Ovary (tissue), 9 donors: ENCODE data around the gene AMOTL1. TPM values are rescaled to one million over a fixed set of nuclear protein-coding genes. Genes with fewer than 3 reads are reported as not detected.

Experiments
- DNase-seq, 5 donors: peaks; one replicate each; pipeline ENCODE4 v3.0.0-alpha.2; 2019 to 2020
- H3K27ac ChIP-seq, 2 donors: fragments of 200-600 bp; one replicate each; pipeline versions ENCODE4 v1.5.1 to v1.8.0; 2019 to 2022
- H3K27me3 ChIP-seq: fragments of 200-600 bp; one replicate; pipeline ENCODE4 v1.8.0; 2022
- H3K36me3 ChIP-seq: fragments of 200-600 bp; sonication (generic); one replicate; pipeline ENCODE4 v1.5.1; 2019
- H3K4me1 ChIP-seq: one replicate; pipeline ENCODE4 v1.8.1; 2013; ENCODE audit warnings: mild to moderate bottlenecking, moderate library complexity; ENCODE audit not compliant: insufficient read depth
- H3K4me3 ChIP-seq: fragments of 200-600 bp; sonication (generic); one replicate; pipeline ENCODE4 v1.5.1; 2017
- H3K9me3 ChIP-seq, 2 donors: fragments of 200-600 bp in 1 of 2; sonication (generic) in 1 of 2; one replicate each; pipeline versions ENCODE4 v1.5.1 to v1.8.1; 2013 to 2019; ENCODE audit warnings: mild to moderate bottlenecking in 1 of 2, moderate library complexity in 1 of 2
- EP300 ChIP-seq: sonication (generic); formaldehyde crosslinking; IDR thresholded peaks from one replicate; pipeline ENCODE4 v1.6.1; 2017; ENCODE audit warnings: antibody characterized with exemption
- POLR2A ChIP-seq: fragments of 450-650 bp; IDR thresholded peaks from one replicate; pipeline ENCODE4 v1.6.1; 2017; ENCODE audit warnings: antibody characterized with exemption, mild to moderate bottlenecking, moderate library complexity
- WGBS, 3 donors: extraction: QIAGEN DNeasy Blood & Tissue Kit in 1 of 3; methylation state at CpG; one replicate each; pipeline versions ENCODE4 v1.1.5 to v1.1.7; 2013 to 2017; 5-methylcytosine and 5-hydroxymethylcytosine counted together
- intact Hi-C, 4 donors: fragments of 100-400 bp; cut with DNase I; formaldehyde crosslinking; loops; one replicate each; pipeline versions ENCODE4 v1.11.0 to v1.15.1; 2022 to 2023
- polyA plus RNA-seq, 2 donors: library from polyadenylated mRNA; stranded (reverse); fragments of 200-250 nt in 1 of 2; fragments of 350-450 nt in 1 of 2; fragmentation: Illumina TruSeq in 1 of 2; extraction: RNeasy Lipid Tissue Mini Kit (QIAGEN cat#74804) in 1 of 2; gene quantifications; one replicate each; pipeline ENCODE4 v1.2.3, GENCODE V29; 2013 to 2014
- total RNA-seq, 7 donors: library from RNA; depleted of rRNA in 2 of 7; stranded (reverse); fragments of >200 nt in 2 of 7; fragmentation: NEBNext Ultra II Directional in 3 of 7; extraction: Animal tissue kit (Norgen Biotek cat#: 25700) in 3 of 7; gene quantifications; one replicate each; pipeline versions ENCODE4 v1.1.0 to v1.2.4, GENCODE V29; 2016 to 2023
- TF ChIP-seq, protein P1 (sequence below), 3 donors: fragments of 450-650 bp in 2 of 3; fragments of 200-600 bp in 1 of 3; IDR thresholded peaks; one replicate each; pipeline versions ENCODE4 v1.5.1 to v1.8.0; 2016 to 2022; ENCODE audit warnings: antibody characterized with exemption in 3 of 3, mild to moderate bottlenecking in 1 of 3
- donor health status: DM: no; HTN: no; CAD: no; lungs with moderate emphysema.
- donor health status: DM: no; HTN: no; CAD: no.
- donor health status: Bipolar disorder and iron deficiency.
- donor health status: DM: yes; HTN: yes; CAD: no.
- donor health status: DM: no; HTN: no; CAD: no.
- donor health status: DM: yes; HTN: yes; CAD: no.

The AMOTL1 gene
- total and polyA plus RNA-seq, 9 donors = 5.4 to 24.8 (median 13.6) TPM

DNA sequence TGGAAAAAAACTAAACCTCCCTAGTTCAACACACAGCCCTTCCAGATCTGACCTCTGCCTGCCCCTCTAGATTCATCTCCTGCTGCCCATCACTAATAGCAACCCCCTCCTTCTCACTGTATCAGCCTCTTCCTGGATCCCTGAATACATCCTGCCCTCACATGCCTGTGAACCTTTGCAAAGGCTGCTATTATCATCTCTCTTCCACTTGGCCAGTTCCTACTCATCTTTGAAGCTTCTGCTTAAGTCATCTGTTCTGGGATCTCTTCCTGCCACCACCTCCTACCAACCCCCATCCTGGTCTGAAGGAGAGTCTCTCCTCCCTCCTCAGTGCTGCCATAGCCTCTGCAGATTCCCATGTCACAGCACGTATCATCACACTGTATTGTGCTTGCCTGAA is 38.0 kb upstream of the AMOTL1 start:
- Histone ChIP-seq H3K27ac (no peak overlapping the region), H3K4me3 (no peak overlapping the region), H3K4me1 (no peaks in the 10 kb centered on the region), H3K9me3 (no peaks in the 10 kb centered on the region), H3K27me3 (no peaks in the 10 kb centered on the region), H3K36me3 (no peaks in the 10 kb centered on the region)
- 77 to 87% (median 82%) methylated on average over 1 of the region's 1 CpG for WGBS, 3 donors
- TF ChIP-seq, protein P1, sequence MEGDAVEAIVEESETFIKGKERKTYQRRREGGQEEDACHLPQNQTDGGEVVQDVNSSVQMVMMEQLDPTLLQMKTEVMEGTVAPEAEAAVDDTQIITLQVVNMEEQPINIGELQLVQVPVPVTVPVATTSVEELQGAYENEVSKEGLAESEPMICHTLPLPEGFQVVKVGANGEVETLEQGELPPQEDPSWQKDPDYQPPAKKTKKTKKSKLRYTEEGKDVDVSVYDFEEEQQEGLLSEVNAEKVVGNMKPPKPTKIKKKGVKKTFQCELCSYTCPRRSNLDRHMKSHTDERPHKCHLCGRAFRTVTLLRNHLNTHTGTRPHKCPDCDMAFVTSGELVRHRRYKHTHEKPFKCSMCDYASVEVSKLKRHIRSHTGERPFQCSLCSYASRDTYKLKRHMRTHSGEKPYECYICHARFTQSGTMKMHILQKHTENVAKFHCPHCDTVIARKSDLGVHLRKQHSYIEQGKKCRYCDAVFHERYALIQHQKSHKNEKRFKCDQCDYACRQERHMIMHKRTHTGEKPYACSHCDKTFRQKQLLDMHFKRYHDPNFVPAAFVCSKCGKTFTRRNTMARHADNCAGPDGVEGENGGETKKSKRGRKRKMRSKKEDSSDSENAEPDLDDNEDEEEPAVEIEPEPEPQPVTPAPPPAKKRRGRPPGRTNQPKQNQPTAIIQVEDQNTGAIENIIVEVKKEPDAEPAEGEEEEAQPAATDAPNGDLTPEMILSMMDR (IDR thresholded peaks at IDR 0.05) = no peak
- TF ChIP-seq POLR2A (no peak), EP300 (no peak)
- intact Hi-C loops = no loop called here
- DNase-seq = no peak

DNA sequence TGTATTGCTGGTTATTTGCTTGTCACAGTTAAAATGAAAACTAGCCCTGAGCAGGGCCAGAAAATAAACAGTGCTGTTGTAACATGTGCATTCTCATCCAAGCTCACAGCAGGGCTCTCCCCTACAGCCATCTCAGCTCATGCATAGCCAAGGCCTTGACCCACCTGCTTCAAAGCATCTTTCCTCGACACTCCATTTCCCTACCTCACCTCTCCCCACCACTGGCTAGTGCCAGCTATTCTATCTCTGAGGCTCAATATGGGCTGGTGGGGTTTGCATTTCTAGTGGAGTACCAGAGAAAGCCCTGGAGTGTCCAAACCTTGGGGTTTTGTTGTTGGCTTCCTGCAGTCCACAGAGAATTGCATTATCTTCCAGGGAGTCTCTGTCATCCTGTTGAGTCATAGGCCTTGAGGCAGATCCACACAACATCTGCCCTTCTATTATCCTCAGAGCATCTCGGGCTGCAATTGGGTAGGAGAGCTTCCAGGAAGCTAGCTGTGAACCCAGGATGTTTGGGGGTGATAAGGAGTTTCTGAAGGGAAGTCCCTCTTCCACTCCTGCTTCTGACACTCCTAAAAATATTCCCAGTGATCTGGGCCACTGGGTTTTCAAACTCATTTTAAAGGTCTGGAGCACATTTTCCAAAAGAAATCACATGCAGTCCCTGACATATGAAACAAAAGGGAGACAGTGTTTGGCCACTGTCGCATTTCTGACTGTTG is 36.1 kb upstream of the AMOTL1 start:
- H3K4me1 ChIP-seq = no peaks in the 10 kb centered on the region
- WGBS, 3 donors = 62 to 69% (median 64%) methylated on average over 3 of the region's 3 CpGs
- intact Hi-C loops = no loop called here
- no peaks in the 10 kb centered on the region for H3K36me3 ChIP-seq
- TF ChIP-seq EP300 (no peak), POLR2A (no peak)
- TF ChIP-seq, protein P1 (IDR thresholded peaks at IDR 0.05) = no peak
- no peaks in the 10 kb centered on the region for H3K27me3 ChIP-seq
- H3K9me3 ChIP-seq = no peaks in the 10 kb centered on the region
- DNase-seq = no peak
- no peak overlapping the region for H3K4me3 ChIP-seq
- no peak overlapping the region for H3K27ac ChIP-seq

DNA sequence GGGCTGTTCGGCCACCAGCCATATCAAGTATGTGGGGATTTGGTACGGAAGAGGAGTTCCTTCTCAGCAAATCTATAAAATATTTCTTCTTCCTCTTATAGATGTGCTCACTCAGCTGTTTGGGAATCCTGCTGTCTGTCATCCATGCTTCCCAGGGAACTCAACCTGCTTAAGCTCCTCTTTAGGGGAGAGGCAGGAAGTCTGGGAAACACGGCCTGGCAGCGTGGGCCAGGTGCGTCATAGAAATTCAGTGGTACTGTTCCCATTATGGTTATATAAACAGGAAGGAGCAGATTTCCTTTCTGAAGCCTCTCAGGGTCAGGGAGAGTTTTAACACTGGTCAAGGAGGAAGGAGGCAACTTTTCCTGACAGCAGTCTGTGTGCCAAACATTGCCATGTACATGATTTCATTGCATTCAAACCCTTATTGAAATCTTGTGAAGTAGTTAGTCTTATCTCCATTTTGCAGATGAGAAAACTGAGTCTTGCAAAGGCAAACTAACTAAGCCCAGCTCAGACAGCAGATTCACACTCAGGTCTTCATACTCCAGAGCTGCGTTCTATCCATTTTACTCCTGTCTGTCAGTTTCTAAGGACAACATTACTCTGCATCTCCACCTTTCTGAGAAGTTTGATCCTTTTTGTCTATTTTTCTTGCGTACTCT is 35.4 kb upstream of the AMOTL1 start:
- Histone ChIP-seq H3K4me1 (no peaks in the 10 kb centered on the region), H3K9me3 (no peaks in the 10 kb centered on the region), H3K36me3 (no peaks in the 10 kb centered on the region), H3K4me3 (no peak overlapping the region), H3K27ac (no peak overlapping the region), H3K27me3 (no peaks in the 10 kb centered on the region)
- intact Hi-C loops = no loop called here
- DNase-seq = peak in 1 of 5 donors; percentile 20
- TF ChIP-seq EP300 (no peak), POLR2A (no peak)
- TF ChIP-seq, protein P1 (IDR thresholded peaks at IDR 0.05) = no peak
- 75 to 78% (median 76%) methylated on average over 7 of the region's 7 CpGs for WGBS, 3 donors

DNA sequence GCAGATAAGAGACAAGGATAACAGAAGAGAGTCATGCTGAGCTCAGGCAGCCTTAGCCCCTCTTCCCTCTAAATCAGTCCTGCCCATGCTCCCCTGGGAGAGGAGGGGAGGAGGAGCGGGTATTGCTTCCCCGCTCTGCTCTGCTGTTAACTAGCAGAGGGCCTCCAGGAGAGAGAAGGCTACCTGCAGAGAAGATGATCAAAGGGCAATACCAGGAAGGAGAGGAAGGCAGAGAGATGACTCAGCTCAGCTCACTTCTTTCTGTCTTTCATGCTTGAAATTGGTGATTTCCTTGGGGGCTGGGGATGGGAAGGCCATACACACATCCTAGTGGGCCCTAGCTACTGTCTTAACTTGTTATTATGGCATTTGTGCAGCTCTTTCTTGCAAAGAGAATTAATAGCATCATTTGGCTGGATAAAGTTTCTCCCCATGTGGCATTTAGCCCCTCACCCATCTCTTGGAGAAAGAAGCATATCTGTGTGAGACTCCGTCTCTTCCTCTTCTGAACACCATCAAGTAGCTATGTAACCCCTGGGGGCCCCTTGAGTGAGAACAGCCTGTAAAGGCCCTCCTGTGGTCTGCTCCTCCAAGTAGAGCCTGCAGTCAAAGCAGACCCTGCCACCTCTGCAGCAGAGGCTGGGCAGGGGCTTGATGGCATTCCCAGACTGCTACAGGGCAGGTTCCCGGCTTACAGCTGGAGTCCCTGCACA is 33.4 kb upstream of the AMOTL1 start:
- TF ChIP-seq POLR2A (no peak), EP300 (no peak)
- TF ChIP-seq, protein P1 (IDR thresholded peaks at IDR 0.05) = no peak
- Histone ChIP-seq H3K27ac (no peak overlapping the region), H3K4me3 (no peak overlapping the region), H3K36me3 (no peaks in the 10 kb centered on the region), H3K27me3 (no peaks in the 10 kb centered on the region), H3K4me1 (no peaks in the 10 kb centered on the region), H3K9me3 (no peaks in the 10 kb centered on the region)
- DNase-seq = no peak
- 82 to 100% (median 94%) methylated on average over 4 of the region's 4 CpGs for WGBS, 3 donors
- intact Hi-C loops = no loop called here
